Astrocyte (in vitro differentiated cells and primary cell): Measurements from ENCODE around the gene TNNI3.

ENCODE experiments used
- EZH2 ChIP-seq: IDR thresholded peaks from 2 replicates; pipeline ENCODE4 v1.6.1; 2012; ENCODE audit warnings: mild to moderate bottlenecking, low read length, inconsistent platforms; ENCODE audit not compliant: insufficient read depth
- TF ChIP-seq, protein P1 (sequence below): IDR thresholded peaks from 2 replicates; pipeline ENCODE4 v1.5.1; 2011; ENCODE audit warnings: low read depth, mild to moderate bottlenecking, inconsistent platforms, low read length, moderate library complexity; ENCODE audit not compliant: insufficient read depth

DNA sequence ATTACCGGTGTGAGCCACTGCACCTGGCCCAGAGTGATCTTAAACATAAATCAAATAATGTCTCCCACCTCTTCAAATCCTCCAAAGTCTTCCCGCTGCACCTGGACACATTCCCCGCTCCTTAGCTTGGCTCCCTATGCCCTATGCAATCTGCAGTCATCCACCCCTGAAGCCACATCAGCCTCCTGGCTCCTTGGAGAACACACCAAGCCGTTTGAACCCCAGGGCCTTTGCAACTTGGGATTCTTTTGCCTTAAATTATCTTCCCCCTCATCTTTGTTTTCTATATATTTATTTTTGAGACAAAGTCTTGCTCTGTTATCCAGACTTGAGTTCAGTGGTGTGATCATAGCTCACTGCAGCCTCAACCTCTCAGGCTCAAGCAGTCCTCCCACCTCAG lies 11.6 kb upstream of the TNNI3 start:
- TF ChIP-seq, protein P1, sequence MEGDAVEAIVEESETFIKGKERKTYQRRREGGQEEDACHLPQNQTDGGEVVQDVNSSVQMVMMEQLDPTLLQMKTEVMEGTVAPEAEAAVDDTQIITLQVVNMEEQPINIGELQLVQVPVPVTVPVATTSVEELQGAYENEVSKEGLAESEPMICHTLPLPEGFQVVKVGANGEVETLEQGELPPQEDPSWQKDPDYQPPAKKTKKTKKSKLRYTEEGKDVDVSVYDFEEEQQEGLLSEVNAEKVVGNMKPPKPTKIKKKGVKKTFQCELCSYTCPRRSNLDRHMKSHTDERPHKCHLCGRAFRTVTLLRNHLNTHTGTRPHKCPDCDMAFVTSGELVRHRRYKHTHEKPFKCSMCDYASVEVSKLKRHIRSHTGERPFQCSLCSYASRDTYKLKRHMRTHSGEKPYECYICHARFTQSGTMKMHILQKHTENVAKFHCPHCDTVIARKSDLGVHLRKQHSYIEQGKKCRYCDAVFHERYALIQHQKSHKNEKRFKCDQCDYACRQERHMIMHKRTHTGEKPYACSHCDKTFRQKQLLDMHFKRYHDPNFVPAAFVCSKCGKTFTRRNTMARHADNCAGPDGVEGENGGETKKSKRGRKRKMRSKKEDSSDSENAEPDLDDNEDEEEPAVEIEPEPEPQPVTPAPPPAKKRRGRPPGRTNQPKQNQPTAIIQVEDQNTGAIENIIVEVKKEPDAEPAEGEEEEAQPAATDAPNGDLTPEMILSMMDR = no peak
- no peak for TF ChIP-seq EZH2
